22Rv1 (cell line): ENCODE results near the gene GABARAPL1.

Experiments used
- ZFX ChIP-seq: fragments of 450-650 bp; IDR thresholded peaks from 2 replicates; pipeline ENCODE4 v1.6.1; 2017; ENCODE audit warnings: antibody characterized with exemption, borderline replicate concordance
- TF ChIP-seq, protein P1 (sequence below): fragments of 450-650 bp; IDR thresholded peaks from 2 replicates; pipeline ENCODE4 v1.5.1; 2017; ENCODE audit warnings: mild to moderate bottlenecking

GRCh38 chr12:10171973-10172728, 40.5 kb upstream of the GABARAPL1 start, which contains the start of gene OLR1:
- TF ChIP-seq, protein P1, sequence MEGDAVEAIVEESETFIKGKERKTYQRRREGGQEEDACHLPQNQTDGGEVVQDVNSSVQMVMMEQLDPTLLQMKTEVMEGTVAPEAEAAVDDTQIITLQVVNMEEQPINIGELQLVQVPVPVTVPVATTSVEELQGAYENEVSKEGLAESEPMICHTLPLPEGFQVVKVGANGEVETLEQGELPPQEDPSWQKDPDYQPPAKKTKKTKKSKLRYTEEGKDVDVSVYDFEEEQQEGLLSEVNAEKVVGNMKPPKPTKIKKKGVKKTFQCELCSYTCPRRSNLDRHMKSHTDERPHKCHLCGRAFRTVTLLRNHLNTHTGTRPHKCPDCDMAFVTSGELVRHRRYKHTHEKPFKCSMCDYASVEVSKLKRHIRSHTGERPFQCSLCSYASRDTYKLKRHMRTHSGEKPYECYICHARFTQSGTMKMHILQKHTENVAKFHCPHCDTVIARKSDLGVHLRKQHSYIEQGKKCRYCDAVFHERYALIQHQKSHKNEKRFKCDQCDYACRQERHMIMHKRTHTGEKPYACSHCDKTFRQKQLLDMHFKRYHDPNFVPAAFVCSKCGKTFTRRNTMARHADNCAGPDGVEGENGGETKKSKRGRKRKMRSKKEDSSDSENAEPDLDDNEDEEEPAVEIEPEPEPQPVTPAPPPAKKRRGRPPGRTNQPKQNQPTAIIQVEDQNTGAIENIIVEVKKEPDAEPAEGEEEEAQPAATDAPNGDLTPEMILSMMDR: no peak
- TF ChIP-seq ZFX: no peak
